T-helper 1 cell treated with Interleukin-12 subunit alpha and Interleukin-12 subunit beta and Interleukin-4 antibody, amounts not matched to agents 30 μg/mL and 1 μg/mL, for 36 hours (primary cell): ENCODE results near the gene TPSB2.
"Not testable (repeated sequence)": the region's sequence is repeated elsewhere in the genome, so short reads cannot be mapped to it uniquely, and the experiment has no call there.

Experiments used
- H3K27ac Mint-ChIP-seq: one replicate; pipeline ENCODE4 v1.8.0; 2021; ENCODE audit warnings: mild to moderate bottlenecking, mixed read lengths
- H3K27me3 Mint-ChIP-seq: one replicate; pipeline ENCODE4 v1.8.0; 2021; ENCODE audit warnings: low read depth, mixed read lengths
- H3K36me3 Mint-ChIP-seq: one replicate; pipeline ENCODE4 v1.8.0; 2021; ENCODE audit warnings: low read depth, mixed read lengths
- H3K4me1 Mint-ChIP-seq: one replicate; pipeline ENCODE4 v1.8.0; 2021; ENCODE audit warnings: low read depth, mixed read lengths
- H3K4me3 Mint-ChIP-seq: one replicate; pipeline ENCODE4 v1.8.0; 2021; ENCODE audit warnings: mild to moderate bottlenecking, moderate library complexity, mixed read lengths
- H3K9me3 Mint-ChIP-seq: one replicate; pipeline ENCODE4 v1.8.0; 2021; ENCODE audit warnings: mixed read lengths

Gene TPSB2

GRCh38 chr16:1197237-1197866 lies 32.6 kb downstream of the TPSB2 start:
- Mint-ChIP-seq H3K9me3 (no peaks in the 10 kb centered on the region), H3K27me3 (no peaks in the 10 kb centered on the region), H3K36me3 (no peaks in the 10 kb centered on the region), H3K27ac (no peak overlapping the region), H3K4me1 (peaks cover 2% of the 10 kb centered on the region), H3K4me3 (no peak overlapping the region)

GRCh38 chr16:1196494-1196893 lies 33.5 kb downstream of the TPSB2 start:
- no peaks in the 10 kb centered on the region for H3K9me3 Mint-ChIP-seq
- H3K27ac Mint-ChIP-seq: no peak overlapping the region
- peaks cover 2% of the 10 kb centered on the region for H3K4me1 Mint-ChIP-seq
- no peaks in the 10 kb centered on the region for H3K36me3 Mint-ChIP-seq
- H3K4me3 Mint-ChIP-seq: no peak overlapping the region
- no peaks in the 10 kb centered on the region for H3K27me3 Mint-ChIP-seq

GRCh38 chr16:1195393-1195666 lies 34.7 kb downstream of the TPSB2 start:
- H3K27ac Mint-ChIP-seq: no peak overlapping the region
- H3K4me1 Mint-ChIP-seq: peaks cover 2% of the 10 kb centered on the region
- H3K4me3 Mint-ChIP-seq: no peak overlapping the region
- no peaks in the 10 kb centered on the region for H3K27me3 Mint-ChIP-seq
- no peaks in the 10 kb centered on the region for H3K36me3 Mint-ChIP-seq
- no peaks in the 10 kb centered on the region for H3K9me3 Mint-ChIP-seq

- Mint-ChIP-seq H3K4me1 (peaks cover 2% of the 10 kb centered on the region), H3K4me3 (no peak overlapping the region), H3K36me3 (no peaks in the 10 kb centered on the region), H3K27me3 (no peaks in the 10 kb centered on the region), H3K9me3 (no peaks in the 10 kb centered on the region), H3K27ac (no peak overlapping the region)
Observed at GRCh38 chr16:1194665-1195392, 35.2 kb downstream of the TPSB2 start.

GRCh38 chr16:1193825-1194581 lies 36.0 kb downstream of the TPSB2 start:
- peaks cover 2% of the 10 kb centered on the region for H3K4me1 Mint-ChIP-seq
- no peaks in the 10 kb centered on the region for H3K9me3 Mint-ChIP-seq
- H3K36me3 Mint-ChIP-seq: no peaks in the 10 kb centered on the region
- H3K4me3 Mint-ChIP-seq: no peak overlapping the region
- H3K27me3 Mint-ChIP-seq: no peaks in the 10 kb centered on the region
- H3K27ac Mint-ChIP-seq: no peak overlapping the region

- Mint-ChIP-seq H3K4me1 (peaks cover 2% of the 10 kb centered on the region), H3K36me3 (no peaks in the 10 kb centered on the region), H3K9me3 (no peaks in the 10 kb centered on the region), H3K4me3 (no peak overlapping the region), H3K27me3 (no peaks in the 10 kb centered on the region), H3K27ac (no peak overlapping the region)
Observed at GRCh38 chr16:1193143-1193824, 36.7 kb downstream of the TPSB2 start.

- Mint-ChIP-seq H3K4me3 (no peak overlapping the region), H3K27me3 (no peaks in the 10 kb centered on the region), H3K36me3 (no peaks in the 10 kb centered on the region), H3K27ac (no peak overlapping the region), H3K9me3 (no peaks in the 10 kb centered on the region), H3K4me1 (peaks cover 2% of the 10 kb centered on the region)
Observed at GRCh38 chr16:1192384-1193073, 37.5 kb downstream of the TPSB2 start.

- not testable (repeated sequence) for H3K27ac Mint-ChIP-seq, H3K36me3 Mint-ChIP-seq, H3K4me1 Mint-ChIP-seq, H3K9me3 Mint-ChIP-seq, H3K27me3 Mint-ChIP-seq, H3K4me3 Mint-ChIP-seq
Observed at GRCh38 chr16:1190789-1191188, 39.2 kb downstream of the TPSB2 start.

GRCh38 chr16:1189455-1189854 lies 40.5 kb downstream of the TPSB2 start:
- Mint-ChIP-seq H3K9me3 (no peaks in the 10 kb centered on the region), H3K36me3 (no peaks in the 10 kb centered on the region), H3K4me1 (no peaks in the 10 kb centered on the region), H3K27me3 (no peaks in the 10 kb centered on the region), H3K27ac (no peak overlapping the region), H3K4me3 (no peak overlapping the region)

GRCh38 chr16:1188432-1189189 lies 41.4 kb downstream of the TPSB2 start:
- no peaks in the 10 kb centered on the region for H3K4me1 Mint-ChIP-seq

GRCh38 chr16:1185460-1186207 lies 44.4 kb downstream of the TPSB2 start:
- not testable (repeated sequence) for H3K27me3 Mint-ChIP-seq, H3K27ac Mint-ChIP-seq, H3K36me3 Mint-ChIP-seq, H3K4me3 Mint-ChIP-seq, H3K4me1 Mint-ChIP-seq, H3K9me3 Mint-ChIP-seq

More at GRCh38 chr16:1188432-1189189, 41.4 kb downstream of the TPSB2 start:
- Mint-ChIP-seq H3K27me3 (no peaks in the 10 kb centered on the region), H3K27ac (no peak overlapping the region), H3K9me3 (no peaks in the 10 kb centered on the region), H3K4me3 (no peak overlapping the region), H3K36me3 (no peaks in the 10 kb centered on the region)

- Mint-ChIP-seq H3K9me3 (no peaks in the 10 kb centered on the region), H3K27me3 (no peaks in the 10 kb centered on the region), H3K4me3 (no peak overlapping the region), H3K27ac (no peak overlapping the region), H3K4me1 (no peaks in the 10 kb centered on the region), H3K36me3 (no peaks in the 10 kb centered on the region)
Observed at GRCh38 chr16:1184980-1185379, 45.0 kb downstream of the TPSB2 start.

- no peaks in the 10 kb centered on the region for H3K27me3 Mint-ChIP-seq
- no peak overlapping the region for H3K4me3 Mint-ChIP-seq
- H3K27ac Mint-ChIP-seq: no peak overlapping the region
- no peaks in the 10 kb centered on the region for H3K9me3 Mint-ChIP-seq
- no peaks in the 10 kb centered on the region for H3K4me1 Mint-ChIP-seq
- H3K36me3 Mint-ChIP-seq: no peaks in the 10 kb centered on the region
Observed at GRCh38 chr16:1184156-1184868, 45.7 kb downstream of the TPSB2 start.
